HG03457 (cell line): ENCODE results near the gene PTGES3L.
"Not testable (repeated sequence)": the region's sequence is repeated elsewhere in the genome, so short reads cannot be mapped to it uniquely, and the experiment has no call there.

ENCODE experiments used
- ATAC-seq: cut with Tn5 transposase; IDR thresholded peaks from one replicate; pipeline ENCODE4 v1.9.1; 2021; ENCODE audit warnings: moderate number of reproducible peaks; ENCODE audit not compliant: unreplicated experiment

Gene PTGES3L

DNA sequence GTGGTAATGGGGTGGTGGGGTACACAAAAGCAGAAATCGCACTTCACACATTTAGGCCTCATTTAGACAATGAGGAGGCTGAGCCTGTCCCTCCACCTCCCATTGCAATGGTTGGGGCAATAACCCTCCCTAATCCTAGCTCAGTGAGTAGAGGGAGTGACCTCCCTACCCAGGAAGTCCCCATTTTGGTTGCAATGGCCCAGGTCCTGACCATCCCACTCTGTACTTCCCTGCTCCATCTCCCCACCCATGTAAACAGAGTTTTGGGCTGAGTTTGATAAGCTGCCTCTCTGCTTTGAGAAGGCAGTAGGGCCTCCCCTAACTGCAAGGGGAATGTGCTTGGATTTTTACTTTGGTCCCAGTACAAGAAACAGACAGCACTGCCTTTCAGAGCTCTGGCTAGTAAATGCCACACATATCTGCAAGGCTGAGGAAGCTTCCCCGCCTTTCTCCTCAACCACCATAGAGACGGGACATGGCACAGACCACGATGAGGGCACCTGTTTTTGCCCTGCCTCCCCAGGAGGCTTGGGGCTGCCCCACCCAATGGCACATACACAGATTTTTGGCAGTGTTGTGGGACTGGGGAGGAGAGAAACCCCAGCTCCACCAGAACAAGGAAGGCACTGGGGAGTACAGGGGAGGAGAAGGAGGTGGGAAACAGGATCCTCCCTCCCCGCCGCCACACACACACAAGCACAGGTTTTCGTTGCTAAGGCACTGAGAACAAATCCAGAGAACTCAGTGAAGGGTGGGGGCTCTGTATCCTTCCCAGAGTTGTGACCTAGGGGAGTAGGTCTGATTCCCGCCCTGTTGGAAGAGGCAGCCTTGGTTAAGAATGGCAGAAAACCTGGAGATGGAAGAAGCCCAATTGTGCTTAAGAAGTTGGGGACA lies 35.0 kb upstream of the PTGES3L start:
- ATAC-seq = no peak

DNA sequence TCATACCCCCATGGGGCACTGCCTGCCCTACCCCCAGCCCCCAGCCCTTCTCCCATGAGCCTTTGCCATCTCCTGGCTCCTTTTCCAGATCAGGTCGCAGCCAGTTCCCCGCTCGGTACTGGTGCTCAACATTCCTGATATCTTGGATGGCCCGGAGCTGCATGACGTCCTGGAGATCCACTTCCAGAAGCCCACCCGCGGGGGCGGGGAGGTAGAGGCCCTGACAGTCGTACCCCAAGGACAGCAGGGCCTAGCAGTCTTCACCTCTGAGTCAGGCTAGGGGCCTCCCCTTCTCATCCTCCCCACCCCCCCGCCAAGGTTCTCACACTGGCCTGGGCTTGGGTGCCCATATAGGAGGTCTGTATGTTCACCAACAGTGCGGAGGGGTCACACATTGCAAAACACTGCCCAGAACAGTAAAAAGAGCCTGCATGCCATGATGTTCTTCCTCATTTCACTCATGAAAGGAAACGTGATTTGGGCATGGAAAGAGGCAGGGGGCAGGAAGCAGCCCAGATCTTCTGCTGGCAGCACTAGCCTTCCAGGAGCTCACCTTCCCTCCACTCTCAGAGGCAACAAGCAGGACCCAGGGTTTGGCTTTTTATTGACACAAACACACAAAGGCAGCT lies 34.3 kb upstream of the PTGES3L start:
- no peak for ATAC-seq

DNA sequence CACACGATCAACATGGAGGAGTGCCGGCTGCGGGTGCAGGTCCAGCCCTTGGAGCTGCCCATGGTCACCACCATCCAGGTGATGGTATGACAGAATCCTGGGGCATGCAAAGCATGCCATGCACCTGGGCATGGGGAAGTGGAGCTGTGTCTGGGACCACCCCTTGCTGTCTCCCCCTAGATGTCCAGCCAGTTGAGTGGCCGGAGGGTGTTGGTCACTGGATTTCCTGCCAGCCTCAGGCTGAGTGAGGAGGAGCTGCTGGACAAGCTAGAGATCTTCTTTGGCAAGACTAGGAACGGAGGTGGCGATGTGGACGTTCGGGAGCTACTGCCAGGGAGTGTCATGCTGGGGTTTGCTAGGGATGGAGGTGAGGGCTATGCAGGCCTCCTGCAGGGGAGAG lies 33.4 kb upstream of the PTGES3L start:
- no peak for ATAC-seq

DNA sequence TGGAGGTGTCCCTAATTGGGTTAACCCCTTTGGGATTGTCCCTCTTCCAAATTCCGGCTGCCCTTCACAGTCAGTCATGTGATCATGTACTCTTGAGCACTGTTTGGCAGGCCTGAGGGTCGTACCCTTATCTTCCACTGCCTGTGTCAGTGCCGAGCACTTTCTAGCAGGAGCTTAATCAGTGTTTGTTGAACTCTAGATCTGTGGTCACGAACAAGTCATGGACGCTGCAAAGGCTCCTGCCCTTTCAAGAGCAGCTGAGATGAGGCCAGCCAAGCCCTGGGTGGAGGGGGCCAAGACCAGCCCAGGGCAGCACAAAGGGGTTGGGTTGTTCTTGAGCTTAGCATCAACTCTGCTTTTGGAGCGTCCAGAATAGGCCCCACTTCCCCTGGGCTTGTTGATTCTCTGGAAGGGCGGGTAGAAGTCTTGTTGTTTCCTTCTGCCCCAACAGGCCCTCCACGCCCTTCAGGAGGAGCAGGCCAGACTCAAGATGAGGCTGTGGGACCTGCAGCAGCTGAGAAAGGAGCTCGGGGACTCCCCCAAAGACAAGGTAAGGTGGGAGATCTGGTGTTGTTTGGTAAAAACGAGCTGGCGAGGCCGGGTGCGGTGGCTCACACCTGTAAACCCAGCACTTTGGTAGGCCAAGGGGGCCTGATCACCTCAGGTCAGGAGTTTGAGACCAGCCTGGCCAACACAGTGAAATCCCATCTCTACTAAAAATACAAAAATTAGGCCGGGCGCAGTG lies 32.0 kb upstream of the PTGES3L start:
- ATAC-seq = no peak

DNA sequence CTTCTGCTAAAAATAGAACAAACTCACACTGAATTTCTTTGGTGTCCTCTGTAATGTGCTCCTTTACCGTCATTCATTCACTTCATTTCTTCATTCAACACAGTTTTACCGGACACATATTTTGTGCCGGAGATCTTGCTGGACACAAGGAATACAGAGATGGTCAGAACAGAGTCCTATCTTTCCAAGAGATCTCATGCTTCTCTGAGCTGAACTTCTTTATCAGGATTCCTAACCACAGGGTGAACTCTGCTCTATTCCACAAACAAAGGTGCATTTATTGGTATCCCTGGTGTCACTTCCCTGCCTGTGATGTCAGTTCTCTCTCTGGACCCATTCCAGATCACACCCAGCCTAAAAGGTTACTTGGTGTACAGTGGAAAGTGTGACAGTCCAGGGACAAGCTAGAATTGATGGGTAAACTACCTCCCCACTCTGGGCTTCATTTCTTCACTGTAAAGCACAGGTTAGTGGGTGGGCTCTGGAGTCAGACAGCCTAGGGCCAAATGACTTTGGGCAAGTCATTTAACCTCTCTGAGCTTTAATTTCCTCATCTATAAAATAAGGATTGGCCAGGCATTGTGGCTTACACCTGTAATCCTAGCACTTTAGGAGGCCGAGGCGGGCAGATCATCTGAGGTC lies 30.9 kb upstream of the PTGES3L start:
- no peak for ATAC-seq

DNA sequence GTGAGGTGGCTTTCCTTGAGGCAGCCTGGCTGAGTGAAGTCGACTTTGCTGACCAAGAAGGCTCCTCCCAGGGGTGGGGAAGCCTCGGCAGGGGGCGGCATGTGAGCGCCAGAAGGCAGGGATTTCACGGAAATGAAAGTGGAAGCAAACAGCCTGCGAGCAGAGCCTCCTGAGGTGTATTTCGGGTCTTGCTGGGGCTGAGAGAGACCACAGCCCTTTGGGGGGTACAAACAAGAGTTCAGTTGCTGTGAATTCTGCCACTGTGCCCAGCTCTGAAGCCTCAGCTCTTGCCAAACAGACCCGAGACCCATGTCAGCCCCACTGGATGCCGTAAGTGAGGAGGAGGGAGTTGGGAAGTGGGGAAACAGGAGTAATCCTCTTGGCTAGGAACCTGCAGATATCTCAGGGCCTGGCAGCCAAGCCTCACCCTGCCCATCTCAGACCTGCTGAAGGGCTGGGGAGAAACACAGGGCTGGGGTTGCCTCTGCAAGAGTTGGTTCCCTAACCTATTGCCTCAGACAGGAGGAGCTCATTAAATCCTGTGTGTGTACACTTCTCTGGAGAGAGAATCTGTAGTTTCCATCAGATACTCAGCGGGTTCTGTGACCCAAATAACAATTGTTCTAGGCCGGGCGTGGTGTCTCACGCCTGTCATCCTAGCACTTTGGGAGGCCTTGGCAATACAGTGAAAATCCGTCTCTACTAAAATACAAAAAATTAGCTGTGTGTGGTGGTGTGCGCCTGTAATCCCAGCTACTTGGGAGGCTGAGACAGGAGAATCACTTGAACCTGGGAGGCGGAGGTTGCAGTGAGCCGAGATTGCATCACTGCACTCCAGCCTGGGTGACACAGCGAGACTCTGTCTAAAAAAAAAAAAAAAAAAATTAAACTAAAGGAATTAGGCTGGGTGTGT lies 27.0 kb upstream of the PTGES3L start, which contains the start of gene IFI35:
TSS of gene IFI35 (plus strand) at position 146 of the 913 bp plus-strand sequence. CDS start at position 310, 164 bp downstream.
- no peak for ATAC-seq

DNA sequence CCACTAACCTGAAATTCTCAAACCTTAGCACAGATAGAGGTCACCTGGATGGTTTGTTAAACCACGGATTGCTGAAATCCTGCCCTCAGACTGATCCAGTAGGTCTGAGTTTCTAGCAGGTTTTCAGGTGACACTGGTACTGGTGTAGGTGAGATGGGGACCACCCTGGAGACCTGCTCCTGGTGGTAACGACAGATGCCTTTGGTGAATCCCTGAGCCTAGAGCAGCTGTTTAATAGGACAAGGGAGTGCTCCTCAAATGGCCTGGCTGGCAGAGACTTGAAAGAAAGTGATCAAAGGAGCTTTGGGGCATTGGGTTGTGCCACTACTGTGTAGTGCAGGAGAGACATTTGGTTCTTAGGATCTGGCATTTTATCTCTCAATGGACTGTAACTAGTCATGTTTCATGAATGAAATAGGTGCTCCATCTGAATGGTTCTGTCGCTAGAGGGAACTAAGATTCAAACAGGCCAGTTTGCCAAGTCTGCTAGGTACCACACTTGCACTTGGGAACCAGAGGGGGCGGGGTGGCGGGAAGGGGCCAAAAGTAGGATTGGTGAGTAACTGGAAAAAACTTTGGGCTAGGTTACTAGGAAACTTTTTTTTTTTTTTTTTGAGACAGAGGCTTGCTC lies 23.8 kb upstream of the PTGES3L start:
- ATAC-seq = no peak

DNA sequence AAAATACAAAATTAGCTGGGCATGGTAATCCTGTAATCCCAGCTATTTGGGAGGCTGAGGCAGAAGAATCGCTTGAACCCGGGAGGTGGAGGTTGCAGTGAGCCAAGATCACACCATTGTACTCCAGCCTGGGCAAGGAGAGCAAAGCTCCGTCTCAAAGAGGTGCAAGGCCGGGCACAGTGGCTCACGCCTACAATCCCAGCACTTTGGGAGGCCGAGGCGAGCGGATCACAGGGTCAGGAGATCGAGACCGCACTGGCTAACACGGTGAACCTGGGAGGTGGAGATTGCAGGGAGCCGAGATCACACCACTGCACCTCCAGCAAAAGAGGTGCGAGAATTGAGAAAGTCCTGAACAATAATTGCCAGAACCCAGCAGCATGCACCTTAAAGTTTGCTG lies 21.0 kb upstream of the PTGES3L start:
- not testable (repeated sequence) for ATAC-seq

DNA sequence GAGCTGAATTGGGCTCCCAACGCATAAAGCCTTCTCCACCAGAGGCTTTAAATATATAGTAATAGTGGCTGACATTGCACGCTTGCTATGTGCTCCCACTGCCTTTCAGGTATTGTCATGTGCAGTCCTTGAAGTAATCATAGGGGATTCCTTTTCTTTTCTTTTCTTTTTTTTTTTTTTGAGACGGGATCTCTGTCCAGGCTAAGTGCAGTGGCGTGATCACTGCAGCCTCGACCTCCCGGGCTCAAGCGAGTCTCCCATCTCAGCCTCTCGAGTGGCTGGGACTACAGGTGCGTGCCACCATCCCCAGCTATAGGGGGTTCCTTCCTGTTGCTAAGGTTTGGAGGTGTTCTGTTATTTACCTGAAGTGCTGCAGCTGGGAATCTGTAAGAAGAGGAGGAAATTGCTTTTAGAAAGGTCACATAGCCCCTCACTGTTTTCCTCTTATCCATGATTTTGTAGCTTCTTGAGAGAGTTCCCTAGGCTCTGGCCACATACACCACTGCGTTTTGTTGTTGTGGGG lies 19.2 kb upstream of the PTGES3L start:
- ATAC-seq = no peak

DNA sequence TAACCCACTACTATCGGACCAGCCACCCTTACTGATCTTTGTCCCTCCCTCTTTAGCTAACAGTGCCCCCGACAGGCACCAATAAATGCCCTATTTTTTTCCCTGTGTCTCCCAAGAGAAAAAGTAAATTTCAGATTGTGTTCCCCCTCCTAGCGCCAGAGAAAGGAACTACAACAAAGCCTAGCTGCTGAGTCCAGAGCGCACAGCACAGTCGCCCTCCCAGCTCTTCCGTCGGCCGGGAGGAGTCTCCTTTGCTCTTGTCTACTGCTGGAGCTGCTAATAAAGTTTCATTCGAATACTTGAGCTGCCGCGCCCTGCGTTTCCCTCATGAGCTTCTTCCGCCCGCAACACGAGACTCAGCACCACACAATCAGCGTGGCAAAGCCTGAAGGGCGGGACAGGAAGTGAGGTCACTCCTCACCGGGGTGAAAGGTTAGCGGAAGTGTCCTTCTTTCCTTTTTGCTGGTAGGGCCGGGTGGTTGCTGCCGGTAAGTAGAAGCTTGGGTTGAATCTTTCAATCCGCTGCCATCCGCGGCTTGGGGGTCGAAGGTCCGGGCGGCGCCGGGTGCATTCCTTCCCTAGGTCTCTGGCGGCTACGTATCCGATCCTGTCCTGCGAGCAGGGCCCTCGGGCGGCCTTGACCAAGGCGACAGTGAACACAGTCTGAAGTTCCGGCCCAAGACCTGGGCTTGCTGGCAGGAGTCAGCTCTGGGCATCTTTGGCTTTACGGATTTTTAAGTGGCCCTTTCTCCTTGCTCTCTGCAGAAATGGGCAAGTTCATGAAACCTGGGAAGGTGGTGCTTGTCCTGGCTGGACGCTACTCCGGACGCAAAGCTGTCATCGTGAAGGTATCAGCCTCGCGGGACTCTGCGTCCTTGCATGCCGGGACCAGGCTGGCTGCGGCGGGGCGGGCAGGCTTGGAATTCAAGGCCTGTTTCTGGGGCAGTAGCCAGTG lies 18.4 kb upstream of the PTGES3L start, which contains the start of gene RPL27:
TSS of gene RPL27 (plus strand) at position 436 of the 955 bp plus-strand sequence. CDS start at position 768, 332 bp downstream.
- ATAC-seq = peak; percentile 83

DNA sequence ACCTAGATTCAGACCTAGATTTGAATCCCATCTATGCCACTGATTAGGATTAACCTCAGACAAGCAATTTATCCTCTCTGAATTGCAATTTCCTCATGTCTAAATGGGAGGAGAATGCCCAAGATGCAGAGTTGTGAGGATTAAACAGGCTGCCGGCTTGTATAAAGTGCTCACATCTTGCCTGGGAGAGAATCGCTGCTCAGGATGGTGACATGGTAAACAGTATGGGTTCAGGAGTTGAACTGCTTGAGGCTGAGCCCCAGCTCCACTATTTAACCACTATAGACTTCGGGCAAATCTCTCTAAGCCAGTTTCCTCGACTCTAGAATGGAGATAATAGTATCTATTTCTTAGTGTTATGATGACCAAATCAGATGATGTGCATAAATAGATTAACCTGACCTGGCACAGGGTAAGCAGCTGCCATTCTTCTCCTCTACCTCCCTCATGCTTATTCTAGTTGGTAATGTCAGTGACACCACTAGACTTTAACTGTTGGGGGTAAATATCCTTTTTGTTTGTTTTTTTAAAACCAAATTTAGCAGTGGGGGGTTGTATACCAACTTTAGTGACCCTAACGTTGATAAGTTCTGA lies 17.6 kb upstream of the PTGES3L start:
- no peak for ATAC-seq

DNA sequence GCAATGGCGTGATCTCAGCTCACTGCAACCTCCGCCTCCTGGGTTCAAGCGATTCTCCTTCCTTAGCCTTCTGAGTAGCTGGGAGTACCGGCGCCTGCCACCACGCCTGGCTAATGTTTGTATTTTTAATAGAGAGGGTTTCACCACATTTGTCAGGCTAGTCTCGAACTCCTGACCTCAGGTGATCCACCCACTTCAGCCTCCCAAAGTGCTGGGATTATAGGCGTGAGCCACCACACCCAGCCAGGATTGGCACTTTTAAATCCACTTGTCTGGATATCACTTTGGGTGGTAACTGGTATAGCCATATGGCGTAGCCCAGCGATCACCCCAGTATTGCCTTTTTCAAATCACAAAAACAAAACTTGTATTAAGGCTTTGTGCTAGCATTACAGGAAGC lies 14.0 kb upstream of the PTGES3L start:
- ATAC-seq = not testable (repeated sequence)

DNA sequence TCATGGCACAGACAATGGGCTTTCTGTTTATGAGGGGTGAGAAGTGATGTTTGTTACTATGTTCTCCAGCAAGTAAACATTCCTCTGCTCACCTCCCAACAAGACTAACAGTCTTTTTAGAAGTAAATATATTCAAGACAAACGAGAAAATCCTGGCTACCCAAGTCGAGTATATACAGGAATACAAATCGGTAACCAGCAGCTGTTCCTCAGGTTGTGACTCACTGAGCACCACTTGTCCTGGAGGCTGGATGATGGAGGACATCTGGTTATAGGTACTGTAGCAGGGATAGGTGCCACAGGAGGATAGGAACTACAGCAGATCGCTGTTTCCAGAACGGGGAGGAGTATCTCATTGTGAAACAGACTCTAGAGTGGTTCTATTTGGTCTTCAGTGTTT lies 13.0 kb upstream of the PTGES3L start:
- ATAC-seq = no peak

DNA sequence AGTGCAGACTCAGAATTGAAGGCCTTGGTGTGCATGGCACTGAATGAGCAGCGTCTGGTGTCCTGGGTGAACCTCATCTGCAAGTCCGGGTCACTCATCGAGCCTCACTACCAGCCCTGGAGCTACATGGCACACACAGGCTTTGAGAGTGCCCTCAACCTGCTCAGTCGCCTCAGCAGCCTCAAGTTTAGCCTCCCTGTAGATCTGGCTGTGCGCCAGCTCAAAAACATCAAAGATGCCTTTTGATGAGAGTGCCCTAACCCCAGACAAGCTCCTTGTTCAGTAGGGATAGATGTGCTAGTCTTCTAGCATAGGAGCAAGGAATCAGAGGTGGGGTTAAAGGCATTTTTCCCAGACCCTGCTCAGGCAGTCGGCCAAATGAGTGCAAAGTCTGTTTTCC lies 11.6 kb upstream of the PTGES3L start:
- ATAC-seq = no peak

DNA sequence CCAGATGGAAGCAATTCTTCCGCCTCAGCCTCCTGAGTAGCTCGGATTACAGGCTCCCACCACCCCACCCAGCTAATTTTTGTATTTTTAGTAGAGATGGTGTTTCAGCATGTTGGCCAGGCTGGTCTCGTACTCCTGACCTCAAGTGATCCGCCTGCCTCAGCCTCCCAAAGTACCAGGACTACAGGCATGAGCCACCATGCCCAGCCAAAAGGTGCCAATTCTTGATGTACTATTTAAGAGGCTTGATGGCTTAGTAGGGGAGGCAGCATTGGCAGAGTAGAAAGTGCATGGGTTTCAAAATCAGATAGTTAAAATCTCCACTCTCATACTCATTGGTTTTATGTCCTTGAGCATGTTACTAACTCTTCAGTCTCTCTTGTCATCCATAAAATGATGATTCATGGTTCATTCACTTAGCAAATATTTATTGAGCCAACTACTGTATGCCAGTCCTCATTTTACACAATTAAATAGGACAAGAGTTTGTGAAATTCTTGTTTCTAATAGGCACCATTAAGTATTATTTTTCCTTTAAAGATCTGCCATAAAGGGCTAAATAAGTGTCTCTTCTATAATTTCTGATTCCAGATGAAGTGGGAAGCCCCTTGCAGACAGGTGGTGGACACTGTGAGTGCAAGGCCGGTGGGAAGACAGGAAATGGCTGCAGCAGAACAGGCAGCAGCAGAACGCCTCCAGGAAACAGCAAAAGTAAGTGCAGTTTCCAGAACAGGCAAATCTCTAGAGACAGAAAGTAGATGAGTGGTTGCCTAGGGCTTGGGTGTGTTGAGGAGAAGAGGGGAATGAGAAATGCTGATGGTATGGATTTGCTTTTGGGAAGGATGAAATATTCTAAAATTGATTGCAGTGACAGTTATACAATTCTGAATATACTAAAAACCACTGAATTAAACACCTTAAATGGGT lies 10.1 kb upstream of the PTGES3L start:
- ATAC-seq = no peak

DNA sequence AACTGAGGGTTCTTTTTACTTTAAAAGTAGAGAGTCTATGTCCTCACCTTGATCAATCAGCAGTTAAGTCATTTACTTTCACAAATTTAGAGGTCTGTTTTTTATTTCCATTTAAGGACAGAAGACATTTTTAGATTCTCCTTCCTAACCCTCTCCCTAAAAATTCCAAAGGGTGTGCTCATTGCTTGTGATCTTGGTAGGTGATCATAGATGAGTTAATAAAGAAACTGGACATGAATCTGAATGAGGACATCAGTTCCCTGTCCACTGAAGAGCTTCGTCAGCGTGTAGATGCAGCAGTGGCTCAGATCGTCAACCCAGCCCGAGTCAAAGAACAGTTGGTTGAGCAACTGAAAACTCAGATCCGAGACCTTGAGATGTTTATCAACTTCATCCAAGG lies 9.3 kb upstream of the PTGES3L start:
- ATAC-seq = no peak

DNA sequence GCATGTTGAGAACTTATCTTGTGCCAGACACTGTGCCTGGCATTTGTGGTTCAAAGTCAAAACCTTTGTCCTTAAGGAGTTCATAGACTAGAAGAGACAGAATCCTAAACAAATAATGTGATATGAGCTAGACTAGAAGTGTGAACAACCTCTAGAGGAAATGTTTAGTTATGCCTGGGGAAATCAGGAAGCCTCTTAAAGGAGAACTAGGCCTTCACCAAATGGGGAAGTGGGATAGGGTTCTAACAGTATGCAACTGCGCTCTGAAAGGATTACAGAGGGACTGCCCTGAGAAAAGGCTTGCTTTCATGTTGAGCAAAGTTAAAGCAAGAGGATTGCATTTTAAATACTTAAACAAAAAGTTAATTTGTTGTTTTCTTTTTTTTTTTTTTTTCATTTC lies 5.3 kb upstream of the PTGES3L start:
- ATAC-seq = no peak
